HG03558 (cell line): Measurements from ENCODE around the gene KIF5C.

ENCODE experiments used
- ATAC-seq: cut with Tn5 transposase; IDR thresholded peaks from one replicate; pipeline ENCODE4 v1.9.1; 2021; ENCODE audit warnings: moderate number of reproducible peaks; ENCODE audit not compliant: unreplicated experiment; ENCODE audit errors: extremely low read depth

KIF5C gene

GRCh38 chr2:148922062-148922461 is 47.0 kb downstream of the KIF5C start:
- ATAC-seq: no peak

GRCh38 chr2:148922776-148923475 is 47.9 kb downstream of the KIF5C start:
- ATAC-seq: no peak

- no peak for ATAC-seq
Measured at GRCh38 chr2:148924514-148925178, 49.6 kb downstream of the KIF5C start.

GRCh38 chr2:148926291-148926961 is 51.4 kb downstream of the KIF5C start:
- ATAC-seq: peak; percentile 82

DNA sequence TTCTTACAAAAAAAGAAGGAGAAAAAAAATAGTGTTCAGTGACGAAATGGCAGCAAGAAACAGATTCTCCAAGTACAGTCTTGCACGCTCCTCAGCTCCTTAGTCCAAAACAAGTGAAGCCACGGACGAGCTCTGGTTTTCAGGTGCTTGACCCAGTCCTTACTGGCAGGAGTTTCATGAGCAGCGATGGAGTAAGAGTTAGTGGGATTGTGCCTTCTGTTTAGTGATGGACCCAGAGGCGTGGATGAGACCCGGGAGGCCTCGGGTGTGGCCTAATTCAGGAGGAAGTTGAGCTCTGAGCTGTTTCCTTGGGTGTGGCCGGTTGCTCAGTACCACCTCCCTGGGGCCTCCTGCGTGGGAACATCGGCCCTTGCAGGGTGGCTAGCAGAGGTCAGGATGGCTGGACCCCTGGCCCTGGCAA is 52.0 kb downstream of the KIF5C start:
- ATAC-seq: peak; percentile 29

DNA sequence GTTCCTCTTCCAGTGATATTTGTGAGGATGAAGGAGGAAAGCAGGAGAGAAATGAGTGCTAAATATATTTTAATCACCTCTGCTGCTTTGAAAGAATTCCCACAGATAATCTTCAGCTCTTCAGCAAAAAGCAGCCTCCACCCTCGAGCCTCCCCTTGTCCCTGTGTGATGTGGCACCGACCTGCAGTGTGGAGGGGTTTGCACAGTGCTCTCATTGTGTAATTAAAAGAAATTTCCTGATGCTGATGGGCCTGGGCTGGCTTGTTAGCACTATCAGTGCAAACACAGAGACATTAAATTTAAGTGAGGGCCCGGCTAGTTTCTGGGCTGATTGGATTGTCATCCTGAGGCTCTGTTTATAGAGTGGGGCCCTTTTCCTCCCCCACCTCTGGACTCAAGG is 53.4 kb downstream of the KIF5C start:
- no peak for ATAC-seq

DNA sequence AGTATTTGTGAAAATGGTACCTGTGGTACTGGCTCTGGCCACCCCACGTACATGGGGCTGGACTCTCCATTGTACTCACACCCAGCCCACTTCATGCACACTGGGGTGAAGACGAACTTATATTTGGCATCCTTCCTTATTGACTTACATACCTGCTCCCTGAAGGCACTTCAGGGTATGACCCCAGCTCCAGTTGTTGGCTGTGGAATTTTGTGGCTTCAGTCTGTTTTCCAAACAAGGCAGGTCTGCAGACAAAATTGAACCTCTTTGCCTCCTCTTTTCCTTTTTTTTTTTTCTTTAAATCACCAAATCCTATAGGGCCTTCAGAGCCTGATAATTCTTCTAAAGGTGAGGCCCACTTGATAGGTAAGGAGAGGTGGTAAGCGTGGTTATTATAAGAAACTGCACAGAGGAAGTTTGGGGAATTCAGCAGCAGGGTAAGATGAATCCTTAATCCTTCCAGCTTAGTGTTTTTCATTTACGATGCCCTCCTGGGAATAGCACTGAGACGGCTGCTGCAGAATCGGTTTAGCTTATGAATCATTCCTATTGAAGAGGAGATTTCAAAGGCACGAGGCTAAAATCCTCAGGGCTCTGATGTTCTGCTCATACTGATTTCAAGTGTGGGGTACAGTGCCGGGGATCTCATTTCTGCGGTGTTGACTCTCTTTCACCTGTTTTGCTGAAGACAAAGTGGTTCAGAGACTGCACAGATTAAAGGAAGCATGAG is 55.2 kb downstream of the KIF5C start:
- no peak for ATAC-seq

DNA sequence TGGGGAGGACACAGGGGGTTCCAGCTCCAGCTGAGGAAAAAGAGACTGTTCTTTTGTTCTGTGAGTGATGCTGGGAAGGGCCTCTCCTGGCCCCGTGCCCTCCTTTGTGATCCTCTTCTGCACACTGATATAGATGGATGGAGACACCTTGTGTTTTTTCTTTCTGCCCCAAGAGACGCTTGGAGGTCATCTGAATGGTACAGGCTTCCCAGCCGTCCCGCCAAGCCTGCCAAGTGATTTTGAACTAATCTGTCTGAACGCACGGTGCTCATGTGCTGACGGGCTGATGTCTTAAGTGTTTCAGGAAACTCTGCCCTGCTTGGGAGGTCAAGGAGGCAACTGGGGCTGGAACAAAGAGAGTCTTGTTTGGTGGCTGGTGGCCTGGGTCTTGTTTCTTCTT is 57.5 kb downstream of the KIF5C start:
- no peak for ATAC-seq

DNA sequence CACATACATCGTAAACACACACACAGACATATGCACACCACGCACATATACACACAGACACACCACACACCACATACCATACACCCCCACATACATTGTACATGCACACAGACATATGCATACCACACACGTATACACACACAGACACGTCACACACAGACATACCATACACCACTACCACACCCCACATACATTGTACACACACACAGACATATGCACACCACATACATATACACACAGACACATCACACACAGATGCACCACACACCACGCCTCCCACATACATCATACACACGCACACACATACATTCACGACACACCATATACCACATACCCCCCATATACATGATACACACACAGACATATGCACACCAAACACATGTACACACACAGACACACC is 58.4 kb downstream of the KIF5C start:
- ATAC-seq: no peak

- no peak for ATAC-seq
Measured at GRCh38 chr2:148935791-148936190, 60.8 kb downstream of the KIF5C start.

DNA sequence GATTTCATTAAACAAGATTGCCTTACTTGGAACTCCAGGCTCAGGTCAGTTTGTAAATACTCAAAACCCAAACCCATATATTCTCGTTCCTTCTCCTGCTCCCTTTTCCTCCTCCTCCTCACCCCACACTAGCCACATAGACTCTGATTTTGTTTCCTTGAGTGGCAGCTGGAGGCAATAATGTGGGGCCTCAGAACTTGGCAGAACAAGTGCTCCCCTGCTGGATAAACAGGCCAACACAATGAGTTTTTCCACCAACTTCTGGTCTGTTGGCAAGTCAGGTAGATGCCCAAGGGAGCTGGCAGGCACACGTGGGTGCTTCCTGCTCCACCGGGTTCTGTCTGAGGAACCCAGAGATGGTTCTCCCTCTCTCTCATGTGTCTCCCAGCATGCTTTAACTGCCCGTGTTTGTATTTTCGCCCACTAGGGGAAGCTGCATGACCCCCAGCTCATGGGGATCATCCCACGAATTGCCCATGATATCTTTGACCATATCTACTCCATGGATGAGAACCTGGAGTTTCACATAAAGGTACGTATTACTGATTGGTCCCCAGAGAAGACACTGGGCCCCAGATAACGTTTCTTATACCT is 61.9 kb downstream of the KIF5C start:
- ATAC-seq: no peak

GRCh38 chr2:148939271-148939670 is 64.2 kb downstream of the KIF5C start:
- no peak for ATAC-seq

GRCh38 chr2:148943097-148943496 is 68.1 kb downstream of the KIF5C start:
- ATAC-seq: no peak

DNA sequence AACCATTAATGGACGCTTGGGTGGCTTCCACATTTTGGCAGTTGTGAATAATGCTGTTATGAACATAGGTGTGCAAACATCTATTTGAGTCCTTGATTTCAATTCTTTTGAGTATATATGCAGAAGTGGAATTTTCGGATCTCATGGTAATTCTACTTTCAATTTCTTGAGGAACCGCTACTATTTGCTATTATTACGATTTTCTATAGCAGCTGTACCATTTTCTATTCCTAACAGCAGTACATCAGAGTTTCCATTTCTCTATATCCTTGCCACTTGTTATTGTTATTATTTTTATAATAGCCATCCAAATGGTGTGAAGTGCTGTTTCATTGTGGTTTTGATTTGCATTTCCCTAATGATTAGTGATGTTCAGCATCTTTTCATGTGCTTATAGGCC is 69.5 kb downstream of the KIF5C start:
- no peak for ATAC-seq

DNA sequence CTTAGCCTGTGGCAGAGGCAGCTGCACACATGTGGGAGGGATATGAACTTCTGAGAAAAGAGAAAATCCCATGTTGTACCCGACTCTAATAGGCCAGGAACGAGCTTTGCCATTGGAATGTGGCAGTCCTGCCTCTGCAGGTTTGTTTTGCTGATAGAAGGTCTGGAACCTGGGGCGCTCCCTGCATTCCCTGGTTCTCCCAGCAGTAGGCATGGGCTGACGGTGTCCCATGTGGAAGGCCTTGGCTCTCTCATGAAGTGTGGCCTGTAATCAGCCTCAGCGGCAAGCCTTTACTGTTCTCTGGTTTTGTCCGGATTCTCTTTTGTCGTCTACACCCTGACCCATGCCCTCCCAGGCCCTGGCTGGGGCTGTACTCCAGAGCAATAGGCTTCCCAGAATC is 72.3 kb downstream of the KIF5C start:
- no peak for ATAC-seq

GRCh38 chr2:148948868-148949267 is 73.8 kb downstream of the KIF5C start:
- no peak for ATAC-seq

DNA sequence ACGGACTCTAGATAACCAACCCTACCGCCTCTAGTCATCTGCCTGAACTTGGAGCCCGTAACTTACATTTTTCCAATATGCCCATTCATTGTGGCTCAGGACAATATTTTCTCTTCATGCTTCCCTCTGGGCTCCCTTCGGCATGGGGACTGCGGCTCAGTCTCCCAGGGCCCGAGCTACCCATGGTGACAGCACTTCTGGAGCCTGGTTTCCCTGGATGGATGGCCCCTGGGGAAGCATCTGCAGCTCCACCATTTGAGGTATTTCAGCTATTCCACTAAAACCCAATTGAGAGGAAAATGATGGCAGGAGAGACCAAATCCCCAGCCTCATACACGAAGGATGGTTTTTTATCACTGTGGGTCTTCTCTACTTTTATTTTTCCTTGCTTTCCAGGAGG is 74.3 kb downstream of the KIF5C start:
- ATAC-seq: no peak

DNA sequence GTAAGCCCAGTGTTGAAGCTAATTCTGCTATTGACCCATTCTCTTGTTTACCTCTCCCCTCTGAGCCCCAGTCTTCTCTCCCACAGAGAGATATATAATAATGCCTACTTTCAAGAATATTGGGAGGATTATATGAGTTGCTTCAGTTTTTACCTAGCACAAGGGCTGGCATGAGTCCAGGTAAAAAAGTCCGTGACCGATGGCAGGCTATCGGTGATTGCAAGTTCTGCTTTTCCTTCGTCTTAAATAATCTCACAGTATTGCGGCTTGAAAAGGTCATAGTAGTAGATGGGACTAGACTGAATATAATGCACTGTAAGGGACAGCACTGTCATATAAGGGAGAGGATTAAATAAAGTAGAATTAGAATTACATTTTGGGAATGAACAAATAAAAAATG is 77.6 kb downstream of the KIF5C start:
- ATAC-seq: no peak

- ATAC-seq: no peak
Measured at GRCh38 chr2:148953426-148953825, 78.4 kb downstream of the KIF5C start.

DNA sequence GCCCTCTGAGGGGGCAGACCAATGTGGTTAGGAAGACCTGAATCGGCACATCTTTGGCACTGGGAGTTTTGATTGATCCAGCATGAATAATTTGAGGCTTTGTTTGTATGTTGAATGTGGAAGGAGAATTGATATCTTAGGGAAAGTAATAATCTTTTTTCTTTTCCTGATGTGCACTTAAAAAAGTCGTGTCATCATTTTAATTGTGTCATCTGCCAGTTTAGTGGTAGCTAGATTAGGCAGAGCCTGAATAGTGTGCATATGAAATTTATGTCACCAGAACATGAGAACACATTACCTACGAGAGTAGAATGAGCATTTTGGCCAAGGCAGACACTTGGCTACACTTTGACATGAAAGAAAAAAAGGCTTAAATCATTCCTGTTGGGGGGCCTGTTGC is 79.5 kb downstream of the KIF5C start:
- ATAC-seq: no peak

GRCh38 chr2:148955798-148956197 is 80.8 kb downstream of the KIF5C start:
- no peak for ATAC-seq
